ENCODE results near the gene DHRSX.

DHRSX gene

GRCh38 chrX:2187352-2188115 is 313.2 kb downstream of the DHRSX start:
- DNase-seq = no peak

GRCh38 chrX:2185341-2186082 is 315.3 kb downstream of the DHRSX start:
- DNase-seq = no peak

GRCh38 chrX:2184089-2184488 is 316.7 kb downstream of the DHRSX start:
- DNase-seq = no peak

GRCh38 chrX:2183193-2183725 is 317.5 kb downstream of the DHRSX start:
- DNase-seq = peak; percentile 3

GRCh38 chrX:2177541-2177940 is 323.2 kb downstream of the DHRSX start:
- no peak for DNase-seq

- DNase-seq = no peak
Observed at GRCh38 chrX:2176733-2177132, 324.0 kb downstream of the DHRSX start.

- no peak for DNase-seq
Observed at GRCh38 chrX:2176274-2176673, 324.5 kb downstream of the DHRSX start.

GRCh38 chrX:2172359-2172758 is 328.4 kb downstream of the DHRSX start:
- no peak for DNase-seq

Measured in fibroblast of skin of right quadriceps (primary cell).